Thyroid gland (tissue), 4 donors: Measurements from ENCODE around the gene SNRK.

Experiments
- POLR2A ChIP-seq, 2 donors: fragments of 450-650 bp; IDR thresholded peaks; one replicate each; pipeline ENCODE4 v1.6.1; 2017; ENCODE audit warnings: antibody characterized with exemption in 2 of 2, mild to moderate bottlenecking in 2 of 2, moderate library complexity in 1 of 2
- TF ChIP-seq, protein P1 (sequence below), 6 experiments: fragments of 200-600 bp in 3 of 6; fragments of 450-650 bp in 3 of 6; sonication (generic) in 3 of 6; IDR thresholded peaks; one replicate each; pipeline ENCODE4 v1.5.1; 2016 to 2019; ENCODE audit warnings: antibody characterized with exemption in 6 of 6, mild to moderate bottlenecking in 2 of 6, inconsistent platforms in 1 of 6, moderate library complexity in 1 of 6

- TF ChIP-seq, protein P1, sequence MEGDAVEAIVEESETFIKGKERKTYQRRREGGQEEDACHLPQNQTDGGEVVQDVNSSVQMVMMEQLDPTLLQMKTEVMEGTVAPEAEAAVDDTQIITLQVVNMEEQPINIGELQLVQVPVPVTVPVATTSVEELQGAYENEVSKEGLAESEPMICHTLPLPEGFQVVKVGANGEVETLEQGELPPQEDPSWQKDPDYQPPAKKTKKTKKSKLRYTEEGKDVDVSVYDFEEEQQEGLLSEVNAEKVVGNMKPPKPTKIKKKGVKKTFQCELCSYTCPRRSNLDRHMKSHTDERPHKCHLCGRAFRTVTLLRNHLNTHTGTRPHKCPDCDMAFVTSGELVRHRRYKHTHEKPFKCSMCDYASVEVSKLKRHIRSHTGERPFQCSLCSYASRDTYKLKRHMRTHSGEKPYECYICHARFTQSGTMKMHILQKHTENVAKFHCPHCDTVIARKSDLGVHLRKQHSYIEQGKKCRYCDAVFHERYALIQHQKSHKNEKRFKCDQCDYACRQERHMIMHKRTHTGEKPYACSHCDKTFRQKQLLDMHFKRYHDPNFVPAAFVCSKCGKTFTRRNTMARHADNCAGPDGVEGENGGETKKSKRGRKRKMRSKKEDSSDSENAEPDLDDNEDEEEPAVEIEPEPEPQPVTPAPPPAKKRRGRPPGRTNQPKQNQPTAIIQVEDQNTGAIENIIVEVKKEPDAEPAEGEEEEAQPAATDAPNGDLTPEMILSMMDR (IDR thresholded peaks at IDR 0.05) = no peak
- no peak for TF ChIP-seq POLR2A (IDR thresholded peaks at IDR 0.05)
These were observed 29.5 kb upstream of the SNRK start for GRCh38 chr3:43256714-43257461.
